Measurements from ENCODE around the gene TBC1D25.

The TBC1D25 gene

DNA sequence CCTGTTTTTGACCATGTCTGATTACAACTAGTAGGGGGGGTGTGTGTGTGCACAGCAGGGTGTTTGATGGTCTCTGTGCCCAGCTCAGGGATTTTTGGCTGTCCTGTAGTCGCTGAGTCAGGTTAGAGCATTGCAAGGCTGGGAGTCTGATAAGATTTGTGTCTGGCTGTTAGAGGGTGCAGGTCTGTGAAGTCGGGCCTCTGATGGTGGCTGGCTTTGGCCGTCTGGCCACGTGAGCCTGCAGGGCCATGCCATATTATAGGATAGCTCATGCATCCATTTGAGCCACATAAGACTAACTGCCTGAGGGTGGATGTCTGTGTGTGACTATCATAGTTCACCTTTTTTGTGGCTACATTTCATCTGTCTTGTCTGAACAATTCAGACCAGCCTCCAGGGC lies 25.8 kb upstream of the TBC1D25 start:
- peaks cover 12% of the 10 kb centered on the region for H3K4me1 ChIP-seq (ENCODE audit: insufficient read depth, low read length)
- H3K9ac ChIP-seq (ENCODE audit: low read depth, low read length) = no peak overlapping the region
- no peak overlapping the region for H3K4me3 ChIP-seq (ENCODE audit: low read depth in 1 of 2, low read length in 2 of 2)
- no peaks in the 10 kb centered on the region for H3K27me3 ChIP-seq (ENCODE audit: insufficient read depth, low read length, poor library complexity)
- H3K4me2 ChIP-seq (ENCODE audit: insufficient read depth, low read length) = no peak overlapping the region
- H3K79me2 ChIP-seq (ENCODE audit: insufficient read depth, low read length) = no peaks in the 10 kb centered on the region
- DNase-seq (no peak), ATAC-seq (ENCODE audit: insufficient read depth, low read depth) (no peak)
- no peak overlapping the region for H3K27ac ChIP-seq (ENCODE audit: low read length)
- no peak for TF ChIP-seq EZH2 (IDR thresholded peaks at IDR 0.05; ENCODE audit: borderline replicate concordance, low read depth, low read length, severe bottlenecking)
- TF ChIP-seq, protein P1, sequence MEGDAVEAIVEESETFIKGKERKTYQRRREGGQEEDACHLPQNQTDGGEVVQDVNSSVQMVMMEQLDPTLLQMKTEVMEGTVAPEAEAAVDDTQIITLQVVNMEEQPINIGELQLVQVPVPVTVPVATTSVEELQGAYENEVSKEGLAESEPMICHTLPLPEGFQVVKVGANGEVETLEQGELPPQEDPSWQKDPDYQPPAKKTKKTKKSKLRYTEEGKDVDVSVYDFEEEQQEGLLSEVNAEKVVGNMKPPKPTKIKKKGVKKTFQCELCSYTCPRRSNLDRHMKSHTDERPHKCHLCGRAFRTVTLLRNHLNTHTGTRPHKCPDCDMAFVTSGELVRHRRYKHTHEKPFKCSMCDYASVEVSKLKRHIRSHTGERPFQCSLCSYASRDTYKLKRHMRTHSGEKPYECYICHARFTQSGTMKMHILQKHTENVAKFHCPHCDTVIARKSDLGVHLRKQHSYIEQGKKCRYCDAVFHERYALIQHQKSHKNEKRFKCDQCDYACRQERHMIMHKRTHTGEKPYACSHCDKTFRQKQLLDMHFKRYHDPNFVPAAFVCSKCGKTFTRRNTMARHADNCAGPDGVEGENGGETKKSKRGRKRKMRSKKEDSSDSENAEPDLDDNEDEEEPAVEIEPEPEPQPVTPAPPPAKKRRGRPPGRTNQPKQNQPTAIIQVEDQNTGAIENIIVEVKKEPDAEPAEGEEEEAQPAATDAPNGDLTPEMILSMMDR (IDR thresholded peaks at IDR 0.05; ENCODE audit: borderline replicate concordance, extremely low read depth, low read length, poor library complexity, severe bottlenecking) = no peak
- H4K20me1 ChIP-seq (ENCODE audit: insufficient read depth, low read length) = no peaks in the 10 kb centered on the region
- H3K9me3 ChIP-seq (ENCODE audit: insufficient read depth, low read length, severe bottlenecking) = no peaks in the 10 kb centered on the region
- no peak overlapping the region for H2AFZ ChIP-seq (ENCODE audit: low read depth, low read length)
- no peaks in the 10 kb centered on the region for H3K36me3 ChIP-seq (ENCODE audit: insufficient read depth, low read length)

- no peaks in the 10 kb centered on the region for H4K20me1 ChIP-seq (ENCODE audit: insufficient read depth, low read length)
- DNase-seq (no peak), ATAC-seq (ENCODE audit: insufficient read depth, low read depth) (no peak)
- no peak overlapping the region for H3K4me3 ChIP-seq (ENCODE audit: low read depth in 1 of 2, low read length in 2 of 2)
- H3K27me3 ChIP-seq (ENCODE audit: insufficient read depth, low read length, poor library complexity) = no peaks in the 10 kb centered on the region
- TF ChIP-seq EZH2 (IDR thresholded peaks at IDR 0.05; ENCODE audit: borderline replicate concordance, low read depth, low read length, severe bottlenecking) = no peak
- TF ChIP-seq, protein P1 (IDR thresholded peaks at IDR 0.05; ENCODE audit: borderline replicate concordance, extremely low read depth, low read length, poor library complexity, severe bottlenecking) = no peak
- no peaks in the 10 kb centered on the region for H3K9me3 ChIP-seq (ENCODE audit: insufficient read depth, low read length, severe bottlenecking)
- no peak overlapping the region for H3K9ac ChIP-seq (ENCODE audit: low read depth, low read length)
- H3K4me2 ChIP-seq (ENCODE audit: insufficient read depth, low read length) = no peak overlapping the region
- peaks cover 10% of the 10 kb centered on the region for H3K4me1 ChIP-seq (ENCODE audit: insufficient read depth, low read length)
- no peak overlapping the region for H3K27ac ChIP-seq (ENCODE audit: low read length)
- H2AFZ ChIP-seq (ENCODE audit: low read depth, low read length) = no peak overlapping the region
- H3K79me2 ChIP-seq (ENCODE audit: insufficient read depth, low read length) = no peaks in the 10 kb centered on the region
- H3K36me3 ChIP-seq (ENCODE audit: insufficient read depth, low read length) = no peaks in the 10 kb centered on the region
These were observed 25.2 kb upstream of the TBC1D25 start for GRCh38 chrX:48514126-48514806.

DNA sequence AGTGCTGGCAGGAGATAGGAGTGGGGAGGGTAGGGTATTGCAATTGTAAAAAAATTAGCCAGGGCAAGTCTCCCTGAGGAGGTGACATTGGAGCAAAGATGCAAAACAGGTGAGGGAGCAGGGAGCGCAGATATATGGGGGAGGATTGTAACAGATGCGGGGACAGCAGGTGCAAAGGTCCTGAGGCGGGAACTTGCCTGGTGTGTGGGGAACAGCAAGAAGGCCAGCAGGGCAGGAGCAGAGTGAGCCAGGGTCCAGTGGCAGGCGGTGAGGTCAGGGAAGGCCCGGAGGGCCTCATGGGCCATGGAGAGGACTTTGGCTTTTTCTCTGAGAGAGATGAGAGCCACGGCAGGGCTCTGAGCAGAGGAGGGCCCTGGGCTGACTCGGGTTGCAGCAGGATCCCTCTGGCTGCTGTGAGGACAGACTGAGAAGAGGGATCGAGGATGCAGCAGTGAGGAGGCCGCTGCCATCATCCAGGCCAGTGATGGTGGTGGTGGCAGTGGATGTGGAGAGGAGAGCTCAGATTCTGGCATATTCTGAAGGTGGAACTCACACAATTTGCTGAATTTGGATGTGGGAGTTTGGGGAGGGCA lies 24.6 kb upstream of the TBC1D25 start:
- no peak overlapping the region for H3K4me2 ChIP-seq (ENCODE audit: insufficient read depth, low read length)
- H3K4me1 ChIP-seq (ENCODE audit: insufficient read depth, low read length) = peaks cover 3% of the 10 kb centered on the region
- H3K27me3 ChIP-seq (ENCODE audit: insufficient read depth, low read length, poor library complexity) = no peaks in the 10 kb centered on the region
- no peaks in the 10 kb centered on the region for H3K9me3 ChIP-seq (ENCODE audit: insufficient read depth, low read length, severe bottlenecking)
- no peak overlapping the region for H3K9ac ChIP-seq (ENCODE audit: low read depth, low read length)
- H3K36me3 ChIP-seq (ENCODE audit: insufficient read depth, low read length) = no peaks in the 10 kb centered on the region
- ATAC-seq (ENCODE audit: insufficient read depth, low read depth) (no peak), DNase-seq (no peak)
- H2AFZ ChIP-seq (ENCODE audit: low read depth, low read length) = no peak overlapping the region
- no peak overlapping the region for H3K4me3 ChIP-seq (ENCODE audit: low read depth in 1 of 2, low read length in 2 of 2)
- TF ChIP-seq, protein P1 (IDR thresholded peaks at IDR 0.05; ENCODE audit: borderline replicate concordance, extremely low read depth, low read length, poor library complexity, severe bottlenecking) = no peak
- TF ChIP-seq EZH2 (IDR thresholded peaks at IDR 0.05; ENCODE audit: borderline replicate concordance, low read depth, low read length, severe bottlenecking) = no peak
- H3K27ac ChIP-seq (ENCODE audit: low read length) = no peak overlapping the region
- no peaks in the 10 kb centered on the region for H3K79me2 ChIP-seq (ENCODE audit: insufficient read depth, low read length)
- H4K20me1 ChIP-seq (ENCODE audit: insufficient read depth, low read length) = no peaks in the 10 kb centered on the region
